ENCODE data around the gene EHMT2.

DNA sequence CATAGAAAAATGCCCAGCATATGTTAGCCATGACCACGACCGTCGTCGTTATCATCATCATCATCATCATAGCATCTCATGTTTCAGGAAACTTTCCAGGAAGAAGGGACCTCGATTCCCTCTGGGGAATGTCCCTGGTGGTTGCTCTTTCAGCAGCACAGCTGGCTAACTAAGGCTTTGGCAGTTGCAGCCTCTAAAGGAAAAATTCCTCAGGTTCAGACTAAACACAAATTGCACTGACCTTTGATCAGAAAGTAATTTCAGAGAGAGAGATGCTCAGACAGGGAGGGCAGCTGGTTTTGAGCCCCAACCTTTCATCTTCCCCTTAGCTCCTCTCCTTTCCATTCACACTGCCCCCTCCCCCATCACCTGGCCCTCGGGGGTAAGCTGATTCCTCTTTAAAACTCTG is 42.8 kb upstream of the EHMT2 start:
- TF ChIP-seq, protein P1, sequence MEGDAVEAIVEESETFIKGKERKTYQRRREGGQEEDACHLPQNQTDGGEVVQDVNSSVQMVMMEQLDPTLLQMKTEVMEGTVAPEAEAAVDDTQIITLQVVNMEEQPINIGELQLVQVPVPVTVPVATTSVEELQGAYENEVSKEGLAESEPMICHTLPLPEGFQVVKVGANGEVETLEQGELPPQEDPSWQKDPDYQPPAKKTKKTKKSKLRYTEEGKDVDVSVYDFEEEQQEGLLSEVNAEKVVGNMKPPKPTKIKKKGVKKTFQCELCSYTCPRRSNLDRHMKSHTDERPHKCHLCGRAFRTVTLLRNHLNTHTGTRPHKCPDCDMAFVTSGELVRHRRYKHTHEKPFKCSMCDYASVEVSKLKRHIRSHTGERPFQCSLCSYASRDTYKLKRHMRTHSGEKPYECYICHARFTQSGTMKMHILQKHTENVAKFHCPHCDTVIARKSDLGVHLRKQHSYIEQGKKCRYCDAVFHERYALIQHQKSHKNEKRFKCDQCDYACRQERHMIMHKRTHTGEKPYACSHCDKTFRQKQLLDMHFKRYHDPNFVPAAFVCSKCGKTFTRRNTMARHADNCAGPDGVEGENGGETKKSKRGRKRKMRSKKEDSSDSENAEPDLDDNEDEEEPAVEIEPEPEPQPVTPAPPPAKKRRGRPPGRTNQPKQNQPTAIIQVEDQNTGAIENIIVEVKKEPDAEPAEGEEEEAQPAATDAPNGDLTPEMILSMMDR (IDR thresholded peaks at IDR 0.05; ENCODE audit: insufficient read depth, low read depth, low read length), result no peak
- TF ChIP-seq EZH2 (IDR thresholded peaks at IDR 0.05; ENCODE audit: insufficient read depth, low read length), result no peak

Data from astrocyte (in vitro differentiated cells and primary cell).